HG02610 (cell line): ENCODE measurements around the gene ADGRF5.

ENCODE experiments used
- ATAC-seq: cut with Tn5 transposase; IDR thresholded peaks from one replicate; pipeline ENCODE4 v1.9.1; 2021; ENCODE audit warnings: mild to moderate bottlenecking, moderate library complexity; ENCODE audit not compliant: unreplicated experiment

The ADGRF5 gene

GRCh38 chr6:46932526-46933319 is 11.0 kb upstream of the ADGRF5 start:
- no peak for ATAC-seq

GRCh38 chr6:46931416-46931815 is 9.7 kb upstream of the ADGRF5 start:
- ATAC-seq: no peak

- no peak for ATAC-seq
Observed at GRCh38 chr6:46930331-46930730, 8.6 kb upstream of the ADGRF5 start.

- no peak for ATAC-seq
Observed at GRCh38 chr6:46927066-46927465, 5.3 kb upstream of the ADGRF5 start.

GRCh38 chr6:46926481-46926880 is 4.7 kb upstream of the ADGRF5 start:
- no peak for ATAC-seq

- ATAC-seq: no peak
Observed at GRCh38 chr6:46925563-46926253, 4.0 kb upstream of the ADGRF5 start.

- ATAC-seq: no peak
Observed at GRCh38 chr6:46923476-46923875, 1.7 kb upstream of the ADGRF5 start.

GRCh38 chr6:46921059-46921458 is 679 bp downstream of the ADGRF5 start:
- ATAC-seq: no peak

- ATAC-seq: no peak
Observed at GRCh38 chr6:46918806-46919205, 2.9 kb downstream of the ADGRF5 start.

- ATAC-seq: no peak
Observed at GRCh38 chr6:46917002-46917545, 4.7 kb downstream of the ADGRF5 start.

GRCh38 chr6:46915866-46916265 is 5.9 kb downstream of the ADGRF5 start:
- no peak for ATAC-seq

- no peak for ATAC-seq
Observed at GRCh38 chr6:46915380-46915779, 6.4 kb downstream of the ADGRF5 start.

GRCh38 chr6:46914279-46914810 is 7.4 kb downstream of the ADGRF5 start:
- no peak for ATAC-seq

- no peak for ATAC-seq
Observed at GRCh38 chr6:46909371-46909770, 12.4 kb downstream of the ADGRF5 start.

GRCh38 chr6:46906776-46907175 is 15.0 kb downstream of the ADGRF5 start:
- ATAC-seq: no peak

GRCh38 chr6:46904117-46904516 is 17.6 kb downstream of the ADGRF5 start:
- ATAC-seq: no peak

GRCh38 chr6:46903175-46903574 is 18.6 kb downstream of the ADGRF5 start:
- ATAC-seq: no peak

- ATAC-seq: no peak
Observed at GRCh38 chr6:46901882-46902314, 19.8 kb downstream of the ADGRF5 start.

GRCh38 chr6:46900266-46900665 is 21.5 kb downstream of the ADGRF5 start:
- no peak for ATAC-seq

- no peak for ATAC-seq
Observed at GRCh38 chr6:46899659-46900058, 22.1 kb downstream of the ADGRF5 start.

GRCh38 chr6:46898006-46898405 is 23.7 kb downstream of the ADGRF5 start:
- ATAC-seq: no peak

- no peak for ATAC-seq
Observed at GRCh38 chr6:46896871-46897270, 24.9 kb downstream of the ADGRF5 start.
